ENCODE results near the gene THUMPD1. TPM values are rescaled to one million over a fixed set of nuclear protein-coding genes. Genes with fewer than 3 reads are reported as not detected.

THUMPD1 gene
- total and polyA plus RNA-seq, 10 of the 15 experiments (the other 5 are each of a cell fraction or from before 2014, with no cell fraction given) = 21.5 to 49.5 (median 36.9) TPM

DNA sequence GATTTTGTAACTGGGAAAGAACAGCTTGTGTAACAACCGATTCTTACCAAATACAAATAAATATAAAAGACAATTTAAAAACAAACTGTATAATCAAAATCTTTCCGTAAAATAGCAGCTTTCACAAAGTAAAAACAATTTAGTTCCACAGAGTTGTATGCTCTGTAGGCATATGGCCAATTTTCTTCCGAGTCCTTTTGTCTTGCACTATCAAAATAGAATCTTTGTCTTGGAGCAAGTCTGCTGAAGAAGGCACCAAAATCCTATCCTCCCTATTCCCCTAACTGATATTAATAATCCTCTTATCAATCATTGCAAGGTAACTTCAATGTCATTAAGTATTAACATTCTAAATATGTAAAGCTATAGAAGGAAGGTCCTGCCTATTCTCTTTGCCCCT is 7.6 kb downstream of the THUMPD1 start (continued):
- TF ChIP-seq, protein P1, sequence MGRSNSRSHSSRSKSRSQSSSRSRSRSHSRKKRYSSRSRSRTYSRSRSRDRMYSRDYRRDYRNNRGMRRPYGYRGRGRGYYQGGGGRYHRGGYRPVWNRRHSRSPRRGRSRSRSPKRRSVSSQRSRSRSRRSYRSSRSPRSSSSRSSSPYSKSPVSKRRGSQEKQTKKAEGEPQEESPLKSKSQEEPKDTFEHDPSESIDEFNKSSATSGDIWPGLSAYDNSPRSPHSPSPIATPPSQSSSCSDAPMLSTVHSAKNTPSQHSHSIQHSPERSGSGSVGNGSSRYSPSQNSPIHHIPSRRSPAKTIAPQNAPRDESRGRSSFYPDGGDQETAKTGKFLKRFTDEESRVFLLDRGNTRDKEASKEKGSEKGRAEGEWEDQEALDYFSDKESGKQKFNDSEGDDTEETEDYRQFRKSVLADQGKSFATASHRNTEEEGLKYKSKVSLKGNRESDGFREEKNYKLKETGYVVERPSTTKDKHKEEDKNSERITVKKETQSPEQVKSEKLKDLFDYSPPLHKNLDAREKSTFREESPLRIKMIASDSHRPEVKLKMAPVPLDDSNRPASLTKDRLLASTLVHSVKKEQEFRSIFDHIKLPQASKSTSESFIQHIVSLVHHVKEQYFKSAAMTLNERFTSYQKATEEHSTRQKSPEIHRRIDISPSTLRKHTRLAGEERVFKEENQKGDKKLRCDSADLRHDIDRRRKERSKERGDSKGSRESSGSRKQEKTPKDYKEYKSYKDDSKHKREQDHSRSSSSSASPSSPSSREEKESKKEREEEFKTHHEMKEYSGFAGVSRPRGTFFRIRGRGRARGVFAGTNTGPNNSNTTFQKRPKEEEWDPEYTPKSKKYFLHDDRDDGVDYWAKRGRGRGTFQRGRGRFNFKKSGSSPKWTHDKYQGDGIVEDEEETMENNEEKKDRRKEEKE (IDR thresholded peaks at IDR 0.05) = no peak
- TF ChIP-seq NBN (IDR thresholded peaks at IDR 0.05) (no peak), GABPA (IDR thresholded peaks at IDR 0.05; ENCODE audit: low read depth) (no peak), NR2C1 (IDR thresholded peaks at IDR 0.05) (no peak), SUZ12 (IDR thresholded peaks at IDR 0.05; ENCODE audit: unreplicated experiment) (no peak), NR2C2 (IDR thresholded peaks at IDR 0.05; ENCODE audit: borderline replicate concordance, control insufficient read depth, insufficient read length, low read depth) (no peak), KDM1A (IDR thresholded peaks at IDR 0.05; ENCODE audit: borderline replicate concordance) (no peak)
- TF ChIP-seq, protein P2, sequence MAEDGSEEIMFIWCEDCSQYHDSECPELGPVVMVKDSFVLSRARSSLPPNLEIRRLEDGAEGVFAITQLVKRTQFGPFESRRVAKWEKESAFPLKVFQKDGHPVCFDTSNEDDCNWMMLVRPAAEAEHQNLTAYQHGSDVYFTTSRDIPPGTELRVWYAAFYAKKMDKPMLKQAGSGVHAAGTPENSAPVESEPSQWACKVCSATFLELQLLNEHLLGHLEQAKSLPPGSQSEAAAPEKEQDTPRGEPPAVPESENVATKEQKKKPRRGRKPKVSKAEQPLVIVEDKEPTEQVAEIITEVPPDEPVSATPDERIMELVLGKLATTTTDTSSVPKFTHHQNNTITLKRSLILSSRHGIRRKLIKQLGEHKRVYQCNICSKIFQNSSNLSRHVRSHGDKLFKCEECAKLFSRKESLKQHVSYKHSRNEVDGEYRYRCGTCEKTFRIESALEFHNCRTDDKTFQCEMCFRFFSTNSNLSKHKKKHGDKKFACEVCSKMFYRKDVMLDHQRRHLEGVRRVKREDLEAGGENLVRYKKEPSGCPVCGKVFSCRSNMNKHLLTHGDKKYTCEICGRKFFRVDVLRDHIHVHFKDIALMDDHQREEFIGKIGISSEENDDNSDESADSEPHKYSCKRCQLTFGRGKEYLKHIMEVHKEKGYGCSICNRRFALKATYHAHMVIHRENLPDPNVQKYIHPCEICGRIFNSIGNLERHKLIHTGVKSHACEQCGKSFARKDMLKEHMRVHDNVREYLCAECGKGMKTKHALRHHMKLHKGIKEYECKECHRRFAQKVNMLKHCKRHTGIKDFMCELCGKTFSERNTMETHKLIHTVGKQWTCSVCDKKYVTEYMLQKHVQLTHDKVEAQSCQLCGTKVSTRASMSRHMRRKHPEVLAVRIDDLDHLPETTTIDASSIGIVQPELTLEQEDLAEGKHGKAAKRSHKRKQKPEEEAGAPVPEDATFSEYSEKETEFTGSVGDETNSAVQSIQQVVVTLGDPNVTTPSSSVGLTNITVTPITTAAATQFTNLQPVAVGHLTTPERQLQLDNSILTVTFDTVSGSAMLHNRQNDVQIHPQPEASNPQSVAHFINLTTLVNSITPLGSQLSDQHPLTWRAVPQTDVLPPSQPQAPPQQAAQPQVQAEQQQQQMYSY (CRISPR knock-in tag; IDR thresholded peaks at IDR 0.05) = no peak

Measured in GM12878 (cell line).